SK-N-SH treated with all-trans-retinoic acid at 6 μM for 48 hours (cell line): ENCODE data around the gene ZNF185.

Source experiments
- ATAC-seq: fragments of 200-7000 bp; cut with Tn5 transposase; 3 replicates; pipeline ENCODE4 v1.9.1; 2020; ENCODE audit warnings: mild to moderate bottlenecking, moderate library complexity
- ARNTL ChIP-seq: fragments of 450-650 bp; formaldehyde crosslinking; IDR thresholded peaks from 2 replicates; pipeline ENCODE4 v1.5.0; 2020; ENCODE audit warnings: low read depth, mild to moderate bottlenecking, moderate library complexity, borderline replicate concordance
- BACH2 ChIP-seq: fragments of 250-450 bp; sonication (Bioruptor Pico); IDR thresholded peaks from 2 replicates; pipeline ENCODE4 v1.9.0; 2021; ENCODE audit warnings: mild to moderate bottlenecking, borderline replicate concordance
- CSDC2 ChIP-seq: fragments of 250-450 bp; sonication (Bioruptor Pico); IDR thresholded peaks from 2 replicates; pipeline ENCODE4 v1.5.0; 2020; ENCODE audit warnings: mild to moderate bottlenecking, moderate library complexity
- ESRRG ChIP-seq: fragments of 250-450 bp; sonication (Bioruptor Pico); IDR thresholded peaks from 2 replicates; pipeline ENCODE4 v1.6.1; 2021; ENCODE audit warnings: mild to moderate bottlenecking
- ISL1 ChIP-seq: fragments of 250-450 bp; sonication (Bioruptor Pico); IDR thresholded peaks from 2 replicates; pipeline ENCODE4 v2.1.2; 2022; ENCODE audit warnings: mild to moderate bottlenecking, moderate library complexity
- OSR1 ChIP-seq: fragments of 250-450 bp; sonication (Bioruptor Pico); IDR thresholded peaks from 2 replicates; pipeline ENCODE4 v1.8.0; 2022; ENCODE audit warnings: moderate library complexity, mild to moderate bottlenecking, inconsistent platforms
- PPARA ChIP-seq: fragments of 250-450 bp; sonication (Bioruptor Pico); IDR thresholded peaks from 2 replicates; pipeline ENCODE4 v1.5.0; 2020; ENCODE audit warnings: mild to moderate bottlenecking, borderline replicate concordance
- RARB ChIP-seq: fragments of 250-450 bp; sonication (Bioruptor Pico); IDR thresholded peaks from 2 replicates; pipeline ENCODE4 v1.8.0; 2021; ENCODE audit warnings: mild to moderate bottlenecking, moderate library complexity
- SNAI2 ChIP-seq: fragments of 250-450 bp; sonication (Bioruptor Pico); IDR thresholded peaks from 2 replicates; pipeline ENCODE4 v1.5.0; 2020; ENCODE audit warnings: mild to moderate bottlenecking, moderate library complexity
- TCF4 ChIP-seq: fragments of 250-450 bp; sonication (Bioruptor Pico); IDR thresholded peaks from 2 replicates; pipeline ENCODE4 v1.8.0; 2021; ENCODE audit warnings: mild to moderate bottlenecking, moderate library complexity, borderline replicate concordance
- ZC3H10 ChIP-seq: fragments of 250-450 bp; sonication (Bioruptor Pico); IDR thresholded peaks from 2 replicates; pipeline ENCODE4 v1.5.1; 2021; ENCODE audit warnings: mild to moderate bottlenecking, moderate library complexity
- ZFP3 ChIP-seq: fragments of 250-450 bp; sonication (Bioruptor Pico); IDR thresholded peaks from 2 replicates; pipeline ENCODE4 v1.5.0; 2020; ENCODE audit warnings: mild to moderate bottlenecking, moderate library complexity
- ZNF8 ChIP-seq: fragments of 450-650 bp; formaldehyde crosslinking; IDR thresholded peaks from 2 replicates; pipeline ENCODE4 v1.5.0; 2020; ENCODE audit warnings: mild to moderate bottlenecking, moderate library complexity
- TF ChIP-seq, protein P1 (sequence below): fragments of 250-450 bp; sonication (Bioruptor Pico); IDR thresholded peaks from 2 replicates; pipeline ENCODE4 v1.8.0; 2020; ENCODE audit warnings: mild to moderate bottlenecking, moderate library complexity, borderline replicate concordance
- TF ChIP-seq, protein P2 (sequence below): fragments of 250-450 bp; sonication (Bioruptor Pico); IDR thresholded peaks from 2 replicates; pipeline ENCODE4 v1.5.0; 2020; ENCODE audit warnings: mild to moderate bottlenecking, moderate library complexity
- TF ChIP-seq, protein P3 (sequence below): fragments of 250-450 bp; sonication (Bioruptor Pico); IDR thresholded peaks from 2 replicates; pipeline ENCODE4 v1.5.1; 2020; ENCODE audit warnings: low read depth, mild to moderate bottlenecking, moderate library complexity
- TF ChIP-seq, protein P4 (sequence below): fragments of 250-450 bp; sonication (Bioruptor Pico); IDR thresholded peaks from 2 replicates; pipeline ENCODE4 v1.8.0; 2021; ENCODE audit warnings: low read depth, mild to moderate bottlenecking, moderate library complexity, borderline replicate concordance
- TF ChIP-seq, protein P5 (sequence below): fragments of 250-450 bp; sonication (Bioruptor Pico); IDR thresholded peaks from 2 replicates; pipeline ENCODE4 v1.5.1; 2021; ENCODE audit warnings: mild to moderate bottlenecking, moderate library complexity

The ZNF185 gene

DNA sequence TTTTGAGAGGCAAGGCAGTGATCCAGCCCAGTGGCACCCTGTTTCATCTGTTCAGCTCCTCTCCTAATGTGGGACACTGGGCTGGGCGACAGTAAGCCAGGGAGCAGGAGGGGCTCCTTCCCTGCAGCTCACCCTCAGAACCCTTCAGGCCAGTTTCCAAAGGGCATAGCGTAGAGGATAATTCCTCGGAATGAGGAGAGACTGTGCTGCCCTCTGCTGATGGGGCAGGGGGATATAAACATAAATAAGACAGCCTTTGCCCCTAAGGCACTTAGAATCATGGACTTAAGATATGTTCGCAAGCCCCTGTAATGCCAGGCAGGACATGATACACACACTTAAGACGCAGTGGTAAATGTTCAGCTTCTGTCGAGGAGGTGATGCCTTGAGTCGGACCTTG, 27.9 kb upstream of the ZNF185 start (continued):
- TF ChIP-seq, protein P1, sequence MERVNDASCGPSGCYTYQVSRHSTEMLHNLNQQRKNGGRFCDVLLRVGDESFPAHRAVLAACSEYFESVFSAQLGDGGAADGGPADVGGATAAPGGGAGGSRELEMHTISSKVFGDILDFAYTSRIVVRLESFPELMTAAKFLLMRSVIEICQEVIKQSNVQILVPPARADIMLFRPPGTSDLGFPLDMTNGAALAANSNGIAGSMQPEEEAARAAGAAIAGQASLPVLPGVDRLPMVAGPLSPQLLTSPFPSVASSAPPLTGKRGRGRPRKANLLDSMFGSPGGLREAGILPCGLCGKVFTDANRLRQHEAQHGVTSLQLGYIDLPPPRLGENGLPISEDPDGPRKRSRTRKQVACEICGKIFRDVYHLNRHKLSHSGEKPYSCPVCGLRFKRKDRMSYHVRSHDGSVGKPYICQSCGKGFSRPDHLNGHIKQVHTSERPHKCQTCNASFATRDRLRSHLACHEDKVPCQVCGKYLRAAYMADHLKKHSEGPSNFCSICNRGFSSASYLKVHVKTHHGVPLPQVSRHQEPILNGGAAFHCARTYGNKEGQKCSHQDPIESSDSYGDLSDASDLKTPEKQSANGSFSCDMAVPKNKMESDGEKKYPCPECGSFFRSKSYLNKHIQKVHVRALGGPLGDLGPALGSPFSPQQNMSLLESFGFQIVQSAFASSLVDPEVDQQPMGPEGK: no peak

DNA sequence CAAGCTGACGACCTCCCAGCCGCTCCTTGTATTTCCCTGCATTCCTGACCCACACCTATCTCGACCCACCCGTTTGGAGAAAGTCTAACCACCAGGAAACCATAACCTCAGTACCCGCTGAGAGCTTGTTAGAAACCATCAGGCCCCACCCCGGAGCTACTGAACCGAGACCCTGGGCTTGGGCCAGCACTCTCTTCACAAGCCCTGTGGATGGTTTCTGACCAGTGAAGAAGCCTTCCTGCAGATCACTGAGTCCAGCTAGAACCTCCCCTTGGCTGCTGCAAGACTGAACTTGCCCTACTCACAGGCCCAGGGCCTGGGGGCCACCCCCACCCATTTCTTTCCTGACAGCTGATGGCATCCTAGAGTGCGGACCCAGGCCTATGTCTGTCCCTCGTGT, 26.6 kb upstream of the ZNF185 start:
- no peak for TF ChIP-seq CSDC2
- no peak for TF ChIP-seq TCF4 (CRISPR knock-in tag)
- TF ChIP-seq SNAI2 (CRISPR knock-in tag): no peak
- TF ChIP-seq, protein P2, sequence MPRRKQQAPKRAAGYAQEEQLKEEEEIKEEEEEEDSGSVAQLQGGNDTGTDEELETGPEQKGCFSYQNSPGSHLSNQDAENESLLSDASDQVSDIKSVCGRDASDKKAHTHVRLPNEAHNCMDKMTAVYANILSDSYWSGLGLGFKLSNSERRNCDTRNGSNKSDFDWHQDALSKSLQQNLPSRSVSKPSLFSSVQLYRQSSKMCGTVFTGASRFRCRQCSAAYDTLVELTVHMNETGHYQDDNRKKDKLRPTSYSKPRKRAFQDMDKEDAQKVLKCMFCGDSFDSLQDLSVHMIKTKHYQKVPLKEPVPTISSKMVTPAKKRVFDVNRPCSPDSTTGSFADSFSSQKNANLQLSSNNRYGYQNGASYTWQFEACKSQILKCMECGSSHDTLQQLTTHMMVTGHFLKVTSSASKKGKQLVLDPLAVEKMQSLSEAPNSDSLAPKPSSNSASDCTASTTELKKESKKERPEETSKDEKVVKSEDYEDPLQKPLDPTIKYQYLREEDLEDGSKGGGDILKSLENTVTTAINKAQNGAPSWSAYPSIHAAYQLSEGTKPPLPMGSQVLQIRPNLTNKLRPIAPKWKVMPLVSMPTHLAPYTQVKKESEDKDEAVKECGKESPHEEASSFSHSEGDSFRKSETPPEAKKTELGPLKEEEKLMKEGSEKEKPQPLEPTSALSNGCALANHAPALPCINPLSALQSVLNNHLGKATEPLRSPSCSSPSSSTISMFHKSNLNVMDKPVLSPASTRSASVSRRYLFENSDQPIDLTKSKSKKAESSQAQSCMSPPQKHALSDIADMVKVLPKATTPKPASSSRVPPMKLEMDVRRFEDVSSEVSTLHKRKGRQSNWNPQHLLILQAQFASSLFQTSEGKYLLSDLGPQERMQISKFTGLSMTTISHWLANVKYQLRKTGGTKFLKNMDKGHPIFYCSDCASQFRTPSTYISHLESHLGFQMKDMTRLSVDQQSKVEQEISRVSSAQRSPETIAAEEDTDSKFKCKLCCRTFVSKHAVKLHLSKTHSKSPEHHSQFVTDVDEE (CRISPR knock-in tag): no peak
- TF ChIP-seq RARB (CRISPR knock-in tag): no peak
- TF ChIP-seq ISL1: no peak
- no peak for TF ChIP-seq ARNTL (CRISPR knock-in tag)
- TF ChIP-seq, protein P3, sequence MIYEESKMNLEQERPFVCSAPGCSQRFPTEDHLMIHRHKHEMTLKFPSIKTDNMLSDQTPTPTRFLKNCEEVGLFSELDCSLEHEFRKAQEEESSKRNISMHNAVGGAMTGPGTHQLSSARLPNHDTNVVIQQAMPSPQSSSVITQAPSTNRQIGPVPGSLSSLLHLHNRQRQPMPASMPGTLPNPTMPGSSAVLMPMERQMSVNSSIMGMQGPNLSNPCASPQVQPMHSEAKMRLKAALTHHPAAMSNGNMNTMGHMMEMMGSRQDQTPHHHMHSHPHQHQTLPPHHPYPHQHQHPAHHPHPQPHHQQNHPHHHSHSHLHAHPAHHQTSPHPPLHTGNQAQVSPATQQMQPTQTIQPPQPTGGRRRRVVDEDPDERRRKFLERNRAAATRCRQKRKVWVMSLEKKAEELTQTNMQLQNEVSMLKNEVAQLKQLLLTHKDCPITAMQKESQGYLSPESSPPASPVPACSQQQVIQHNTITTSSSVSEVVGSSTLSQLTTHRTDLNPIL (CRISPR knock-in tag): no peak
- TF ChIP-seq ESRRG (CRISPR knock-in tag): no peak
- TF ChIP-seq, protein P4, sequence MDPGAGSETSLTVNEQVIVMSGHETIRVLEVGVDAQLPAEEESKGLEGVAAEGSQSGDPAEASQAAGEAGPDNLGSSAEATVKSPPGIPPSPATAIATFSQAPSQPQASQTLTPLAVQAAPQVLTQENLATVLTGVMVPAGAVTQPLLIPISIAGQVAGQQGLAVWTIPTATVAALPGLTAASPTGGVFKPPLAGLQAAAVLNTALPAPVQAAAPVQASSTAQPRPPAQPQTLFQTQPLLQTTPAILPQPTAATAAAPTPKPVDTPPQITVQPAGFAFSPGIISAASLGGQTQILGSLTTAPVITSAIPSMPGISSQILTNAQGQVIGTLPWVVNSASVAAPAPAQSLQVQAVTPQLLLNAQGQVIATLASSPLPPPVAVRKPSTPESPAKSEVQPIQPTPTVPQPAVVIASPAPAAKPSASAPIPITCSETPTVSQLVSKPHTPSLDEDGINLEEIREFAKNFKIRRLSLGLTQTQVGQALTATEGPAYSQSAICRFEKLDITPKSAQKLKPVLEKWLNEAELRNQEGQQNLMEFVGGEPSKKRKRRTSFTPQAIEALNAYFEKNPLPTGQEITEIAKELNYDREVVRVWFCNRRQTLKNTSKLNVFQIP: no peak
- TF ChIP-seq, protein P1: no peak
- no peak for TF ChIP-seq ZC3H10 (CRISPR knock-in tag)
- TF ChIP-seq ZFP3 (CRISPR knock-in tag): no peak
- no peak for TF ChIP-seq PPARA (CRISPR knock-in tag)

DNA sequence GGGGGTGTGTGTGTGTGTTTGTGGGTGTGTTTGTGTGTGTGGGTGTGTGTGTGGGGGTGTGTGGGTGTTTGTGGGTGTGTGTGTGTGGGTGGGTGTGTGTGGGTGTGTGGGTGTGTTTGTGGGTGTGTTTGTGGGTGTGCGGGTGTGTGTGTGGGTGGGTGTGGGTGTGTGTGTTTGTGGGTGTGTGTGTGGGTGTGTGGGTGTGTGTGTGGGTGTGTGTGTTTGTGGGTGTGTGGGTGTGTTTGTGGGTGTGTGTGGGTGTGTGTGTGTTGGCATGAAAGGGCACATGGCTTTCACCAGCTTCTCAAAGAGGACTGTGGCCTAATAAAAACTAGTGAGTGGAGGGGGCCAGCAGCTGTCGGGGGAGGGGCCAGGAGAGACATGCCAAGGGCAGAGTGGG, 25.3 kb upstream of the ZNF185 start:
- ATAC-seq: no peak
- TF ChIP-seq, protein P3 (CRISPR knock-in tag): no peak
- no peak for TF ChIP-seq TCF4 (CRISPR knock-in tag)

More for the DNA sequence above, 26.6 kb upstream of the ZNF185 start:
- no peak for ATAC-seq

DNA sequence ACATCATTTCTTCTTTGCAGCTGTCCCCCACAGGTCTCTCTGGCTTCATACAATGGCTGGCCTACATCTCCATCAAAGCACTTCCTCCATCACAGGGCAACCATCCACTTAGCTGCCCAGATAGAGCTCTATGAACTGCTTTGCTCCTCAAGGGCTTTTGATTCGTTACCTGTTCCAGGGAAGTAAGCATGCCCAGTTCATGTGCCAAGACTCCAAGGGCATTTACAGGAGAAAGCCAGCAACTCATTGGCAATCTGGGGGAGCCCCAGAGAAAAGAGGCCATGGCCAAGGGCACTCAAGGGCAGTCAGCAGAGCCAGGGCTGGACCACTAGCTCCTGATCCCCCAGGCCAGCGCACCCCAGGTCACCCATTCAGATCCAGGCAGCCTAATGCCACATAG, 24.5 kb upstream of the ZNF185 start:
- ATAC-seq: no peak
- TF ChIP-seq, protein P4: no peak
- no peak for TF ChIP-seq OSR1 (CRISPR knock-in tag)
- TF ChIP-seq, protein P5, sequence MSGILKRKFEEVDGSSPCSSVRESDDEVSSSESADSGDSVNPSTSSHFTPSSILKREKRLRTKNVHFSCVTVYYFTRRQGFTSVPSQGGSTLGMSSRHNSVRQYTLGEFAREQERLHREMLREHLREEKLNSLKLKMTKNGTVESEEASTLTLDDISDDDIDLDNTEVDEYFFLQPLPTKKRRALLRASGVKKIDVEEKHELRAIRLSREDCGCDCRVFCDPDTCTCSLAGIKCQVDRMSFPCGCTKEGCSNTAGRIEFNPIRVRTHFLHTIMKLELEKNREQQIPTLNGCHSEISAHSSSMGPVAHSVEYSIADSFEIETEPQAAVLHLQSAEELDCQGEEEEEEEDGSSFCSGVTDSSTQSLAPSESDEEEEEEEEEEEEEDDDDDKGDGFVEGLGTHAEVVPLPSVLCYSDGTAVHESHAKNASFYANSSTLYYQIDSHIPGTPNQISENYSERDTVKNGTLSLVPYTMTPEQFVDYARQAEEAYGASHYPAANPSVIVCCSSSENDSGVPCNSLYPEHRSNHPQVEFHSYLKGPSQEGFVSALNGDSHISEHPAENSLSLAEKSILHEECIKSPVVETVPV (CRISPR knock-in tag): no peak
- TF ChIP-seq ZNF8 (CRISPR knock-in tag): no peak
- no peak for TF ChIP-seq BACH2 (CRISPR knock-in tag)
- TF ChIP-seq, protein P1: no peak
- TF ChIP-seq ESRRG (CRISPR knock-in tag): no peak
- TF ChIP-seq, protein P3 (CRISPR knock-in tag): no peak
- TF ChIP-seq ZFP3 (CRISPR knock-in tag): no peak
